HepG2 (cell line): Measurements from ENCODE around the gene TBC1D4. TPM values are rescaled to one million over a fixed set of nuclear protein-coding genes. Genes with fewer than 3 reads are reported as not detected.

Experiments used
- ASH2L ChIP-seq: fragments of 300-600, 200-600 bp; sonication (generic); IDR thresholded peaks from 2 replicates; pipeline ENCODE4 v1.7.0; 2017; ENCODE audit warnings: low read depth, mild to moderate bottlenecking, moderate library complexity, mixed read lengths, low read length; ENCODE audit not compliant: insufficient read length
- FOXA1 ChIP-seq, 2 experiments: fragments of 450-650 bp in 1 of 2; sonication (generic) in 1 of 2; formaldehyde crosslinking in 1 of 2; IDR thresholded peaks; 2 replicates each; pipeline versions ENCODE4 v1.4.0 to v1.6.1; 2016 to 2020; ENCODE audit warnings: missing genetic modification reagents in 1 of 2
- HMGA1 ChIP-seq: sonication (generic); formaldehyde crosslinking; conservative IDR thresholded peaks from 2 replicates; pipeline ENCODE4 v1.4.0; 2020; ENCODE audit warnings: missing genetic modification reagents
- HMGXB3 ChIP-seq: sonication (generic); formaldehyde crosslinking; IDR thresholded peaks from 2 replicates; pipeline ENCODE4 v1.4.0; 2020; ENCODE audit warnings: missing genetic modification reagents, borderline replicate concordance
- IRF9 ChIP-seq: sonication (generic); formaldehyde crosslinking; IDR thresholded peaks from 2 replicates; pipeline ENCODE4 v1.8.0; 2022; ENCODE audit warnings: missing genetic modification reagents, mild to moderate bottlenecking, borderline replicate concordance
- JARID2 ChIP-seq: sonication (generic); formaldehyde crosslinking; IDR thresholded peaks from 2 replicates; pipeline ENCODE4 v1.8.1; 2023; ENCODE audit warnings: missing genetic modification reagents, inconsistent platforms; ENCODE audit not compliant: insufficient replicate concordance
- KDM4B ChIP-seq: sonication (generic); formaldehyde crosslinking; IDR thresholded peaks from 2 replicates; pipeline ENCODE4 v1.4.0; 2020; ENCODE audit warnings: missing genetic modification reagents
- MBNL3 ChIP-seq: fragments of 250-450 bp; sonication (Bioruptor Pico); conservative IDR thresholded peaks from 2 replicates; pipeline ENCODE4 v1.8.0; 2022; ENCODE audit warnings: mild to moderate bottlenecking, inconsistent platforms
- NR1H2 ChIP-seq: sonication (generic); formaldehyde crosslinking; IDR thresholded peaks from 2 replicates; pipeline ENCODE4 v1.8.1; 2022; ENCODE audit warnings: low read depth, missing genetic modification reagents, borderline replicate concordance
- RARA ChIP-seq: IDR thresholded peaks from 2 replicates; pipeline ENCODE4 v1.6.1; 2016; ENCODE audit warnings: missing genetic modification reagents, missing compliant biosample characterization
- RBM22 ChIP-seq: fragments of 200-400 bp; formaldehyde crosslinking; optimal IDR thresholded peaks from 2 replicates; pipeline ENCODE3; 2017; ENCODE audit warnings: mild to moderate bottlenecking, low read length, moderate library complexity
- RCOR2 ChIP-seq: IDR thresholded peaks from 2 replicates; pipeline ENCODE4 v1.6.1; 2016; ENCODE audit warnings: missing biosample characterization, missing genetic modification reagents
- TIGD3 ChIP-seq: sonication (generic); formaldehyde crosslinking; IDR thresholded peaks from 2 replicates; pipeline ENCODE4 v1.5.1; 2020; ENCODE audit warnings: mild to moderate bottlenecking, missing genetic modification reagents, borderline replicate concordance
- YEATS4 ChIP-seq: sonication (generic); formaldehyde crosslinking; IDR thresholded peaks from 2 replicates; pipeline ENCODE4 v1.4.0; 2020; ENCODE audit warnings: missing genetic modification reagents, borderline replicate concordance
- ZBTB8A ChIP-seq: sonication (generic); formaldehyde crosslinking; IDR thresholded peaks from 2 replicates; pipeline ENCODE4 v1.4.0; 2020; ENCODE audit warnings: mild to moderate bottlenecking, low read depth, missing genetic modification reagents, borderline replicate concordance
- ZFP36 ChIP-seq: fragments of 150-350 bp; IDR thresholded peaks from 2 replicates; pipeline ENCODE4 v1.6.1; 2018; ENCODE audit warnings: borderline replicate concordance, low read length, low read depth; ENCODE audit not compliant: partially characterized antibody
- ZFP37 ChIP-seq: sonication (generic); formaldehyde crosslinking; IDR thresholded peaks from 2 replicates; pipeline ENCODE4 v1.4.0; 2020; ENCODE audit warnings: missing genetic modification reagents, borderline replicate concordance
- ZNF260 ChIP-seq: sonication (generic); formaldehyde crosslinking; IDR thresholded peaks from 2 replicates; pipeline ENCODE4 v1.4.0; 2020; ENCODE audit warnings: missing genetic modification reagents, low read depth, mild to moderate bottlenecking, borderline replicate concordance
- ZNF460 ChIP-seq: sonication (generic); formaldehyde crosslinking; IDR thresholded peaks from 2 replicates; pipeline ENCODE4 v1.5.1; 2020; ENCODE audit warnings: missing genetic modification reagents, mild to moderate bottlenecking, borderline replicate concordance
- ZNF549 ChIP-seq: sonication (generic); formaldehyde crosslinking; IDR thresholded peaks from 2 replicates; pipeline ENCODE4 v1.5.0; 2020; ENCODE audit warnings: missing genetic modification reagents
- ZNF652 ChIP-seq: IDR thresholded peaks from 2 replicates; pipeline ENCODE4 v1.6.1; 2016; ENCODE audit warnings: low read depth, borderline replicate concordance
- polyA plus RNA-seq, 8 experiments: library from polyadenylated mRNA; depleted of rRNA in 3 of 8; stranded (reverse) in 7 of 8; unstranded in 1 of 8; fragments of >200 nt; fragmentation: Illumina TruSeq in 4 of 8; extraction: Trizol in 4 of 8; gene quantifications; 2 replicates each; pipeline versions ENCODE4 v1.2.1 to v1.2.3, GENCODE V29; 2011 to 2016; ENCODE audit warnings: low read depth in 4 of 8, missing spikeins in 1 of 8, mixed read lengths in 1 of 8; ENCODE audit not compliant: insufficient read depth in 1 of 8
- total RNA-seq, 5 experiments: library from RNA; depleted of rRNA; stranded (reverse); fragments of >200 nt; fragmentation: Illumina TruSeq; extraction: Trizol; gene quantifications; 2 replicates each; pipeline ENCODE4 v1.2.3, GENCODE V29; 2016; ENCODE audit warnings: low read depth in 1 of 5

TBC1D4 gene
- total and polyA plus RNA-seq, 2 of the 13 experiments (the other 11 are each of a cell fraction or from before 2014, with no cell fraction given) = 35.9 to 64.4 TPM

GRCh38 chr13:75482070-75482819, at the start of gene TBC1D4 (continued):
- peak; percentile 18; the same call in 1 of the 2 replicates for TF ChIP-seq RARA
- TF ChIP-seq TIGD3 = no peak
- TF ChIP-seq FOXA1 (IDR thresholded peaks at IDR 0.05) = no peak
- no peak for TF ChIP-seq FOXA1 (CRISPR knock-in tag; IDR thresholded peaks at IDR 0.05)
- TF ChIP-seq ZNF652 = no peak; the same call in 1 of the 2 replicates
- peak; percentile 47; the same call in 1 of the 2 replicates for TF ChIP-seq HMGXB3 (CRISPR knock-in tag)
- no peak for TF ChIP-seq ZNF460 (CRISPR knock-in tag)
- no peak for TF ChIP-seq ZFP37 (CRISPR knock-in tag)
- no peak for TF ChIP-seq RBM22
- no peak for TF ChIP-seq ZNF260 (CRISPR knock-in tag)
- TF ChIP-seq YEATS4 = peak; percentile 70
- no peak for TF ChIP-seq MBNL3
- TF ChIP-seq NR1H2 (CRISPR knock-in tag) = no peak
- TF ChIP-seq JARID2 (CRISPR knock-in tag) = peak; percentile 28
- TF ChIP-seq ZFP36 = no peak
- no peak for TF ChIP-seq ZNF549 (CRISPR knock-in tag)
- peak; percentile 60; the same call in 1 of the 2 replicates for TF ChIP-seq KDM4B (CRISPR knock-in tag)
- TF ChIP-seq RCOR2 (CRISPR knock-in tag) = peak; percentile 52; the same call in 1 of the 2 replicates
- TF ChIP-seq ASH2L = peak; percentile 89
- no peak for TF ChIP-seq HMGA1 (CRISPR knock-in tag)
- no peak for TF ChIP-seq IRF9 (CRISPR knock-in tag)
- no peak for TF ChIP-seq ZBTB8A
